A172 (cell line): ENCODE data around the gene LRP10. TPM values are rescaled to one million over a fixed set of nuclear protein-coding genes. Genes with fewer than 3 reads are reported as not detected.
A peak's percentile ranks its signal among the peaks of the same experiment; 100 is the strongest.

Experiments used
- DNase-seq: peaks from one replicate; pipeline ENCODE4 v3.0.0-alpha.2; 2015; ENCODE audit warnings: low spot score
- total RNA-seq: library from RNA; depleted of rRNA; stranded (reverse); fragments of >200 nt; shearing (Covaris generic); gene quantifications from 2 replicates; pipeline ENCODE4 v1.2.3, GENCODE V29; 2014; rRNA removed

The LRP10 gene
- total RNA-seq, 1 experiment from 2014 or later = 28.7 TPM

GRCh38 chr14:22918804-22919600 lies 47.5 kb downstream of the LRP10 start, which contains the start of gene RBM23:
Gene RBM23 (minus strand): TSS chr14:22919149.
- DNase-seq = peak; percentile 98

DNA sequence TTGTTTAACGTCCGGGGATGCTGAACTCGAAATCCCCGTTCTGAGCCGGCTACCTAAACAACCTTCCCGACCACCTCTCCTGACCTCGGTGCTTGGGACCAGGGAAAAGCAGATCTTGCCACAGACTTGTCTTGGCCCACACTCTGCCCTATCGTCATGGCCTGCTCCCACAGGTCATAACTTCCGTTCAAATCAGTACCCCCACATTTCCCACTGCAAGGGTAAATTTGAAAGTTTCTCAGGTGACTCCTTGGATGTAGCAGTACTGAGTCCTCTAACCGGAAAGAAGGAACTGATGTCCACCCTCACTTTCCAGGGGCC lies 48.0 kb downstream of the LRP10 start:
- no peak for DNase-seq

DNA sequence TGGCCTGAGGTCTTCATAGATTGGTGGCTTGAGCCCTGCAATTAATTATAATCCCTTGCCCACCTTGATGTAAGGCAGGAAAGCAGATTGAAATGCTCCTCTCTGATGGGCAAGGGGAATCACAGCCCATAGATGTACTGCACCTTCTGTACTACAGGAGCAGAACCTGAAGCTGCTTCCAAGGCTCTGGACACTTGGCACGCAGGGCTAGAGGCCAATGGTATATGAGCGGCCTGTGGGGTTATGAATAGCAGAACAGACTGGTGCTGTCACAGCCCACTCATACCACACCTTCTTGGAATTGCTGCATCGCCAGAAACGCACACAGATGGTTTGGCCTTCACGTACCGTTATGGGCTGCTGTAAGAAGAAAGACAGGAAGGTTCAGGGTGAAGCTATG lies 49.2 kb downstream of the LRP10 start:
- DNase-seq = no peak

DNA sequence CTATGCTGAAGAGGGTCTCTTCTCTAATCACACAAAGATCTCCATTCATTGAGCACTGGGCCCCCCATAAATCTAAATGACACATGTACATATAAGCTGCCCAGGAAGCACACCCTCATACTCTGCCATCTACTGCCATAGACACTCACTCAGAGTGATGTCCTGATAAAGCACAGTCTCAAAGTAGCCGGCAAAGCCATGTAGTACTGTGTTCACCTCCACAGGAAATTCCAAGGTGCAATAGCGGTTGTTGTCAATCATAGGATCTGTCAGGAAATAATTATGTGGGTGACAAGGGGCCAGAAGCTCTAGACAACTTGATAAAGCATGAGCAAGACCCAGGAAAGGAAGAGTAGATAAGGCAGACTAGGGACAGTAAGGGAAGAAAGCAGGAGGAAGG lies 50.8 kb downstream of the LRP10 start:
- DNase-seq = no peak

GRCh38 chr14:22923746-22924145 lies 52.2 kb downstream of the LRP10 start:
- DNase-seq = no peak

GRCh38 chr14:22925513-22925912 lies 54.0 kb downstream of the LRP10 start:
- no peak for DNase-seq

DNA sequence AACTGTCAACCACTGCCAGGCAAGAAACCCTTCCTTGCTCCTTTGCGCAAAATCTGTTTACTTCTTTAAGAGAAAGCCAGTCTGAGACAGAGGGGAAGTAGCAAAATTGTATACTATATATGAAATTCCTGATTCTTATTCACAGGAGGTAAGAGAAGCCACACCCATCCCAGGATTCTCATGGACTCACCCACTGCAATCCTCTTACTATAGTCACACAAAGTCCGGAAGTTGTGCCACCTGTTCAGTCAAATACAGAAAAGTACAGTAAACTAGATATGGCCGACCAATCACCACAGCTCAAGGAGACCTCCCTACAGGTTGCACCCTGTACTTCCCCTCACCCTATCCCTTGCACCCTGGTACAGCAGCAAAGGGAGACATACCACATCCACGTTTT lies 54.8 kb downstream of the LRP10 start:
- peak; percentile 54 for DNase-seq

DNA sequence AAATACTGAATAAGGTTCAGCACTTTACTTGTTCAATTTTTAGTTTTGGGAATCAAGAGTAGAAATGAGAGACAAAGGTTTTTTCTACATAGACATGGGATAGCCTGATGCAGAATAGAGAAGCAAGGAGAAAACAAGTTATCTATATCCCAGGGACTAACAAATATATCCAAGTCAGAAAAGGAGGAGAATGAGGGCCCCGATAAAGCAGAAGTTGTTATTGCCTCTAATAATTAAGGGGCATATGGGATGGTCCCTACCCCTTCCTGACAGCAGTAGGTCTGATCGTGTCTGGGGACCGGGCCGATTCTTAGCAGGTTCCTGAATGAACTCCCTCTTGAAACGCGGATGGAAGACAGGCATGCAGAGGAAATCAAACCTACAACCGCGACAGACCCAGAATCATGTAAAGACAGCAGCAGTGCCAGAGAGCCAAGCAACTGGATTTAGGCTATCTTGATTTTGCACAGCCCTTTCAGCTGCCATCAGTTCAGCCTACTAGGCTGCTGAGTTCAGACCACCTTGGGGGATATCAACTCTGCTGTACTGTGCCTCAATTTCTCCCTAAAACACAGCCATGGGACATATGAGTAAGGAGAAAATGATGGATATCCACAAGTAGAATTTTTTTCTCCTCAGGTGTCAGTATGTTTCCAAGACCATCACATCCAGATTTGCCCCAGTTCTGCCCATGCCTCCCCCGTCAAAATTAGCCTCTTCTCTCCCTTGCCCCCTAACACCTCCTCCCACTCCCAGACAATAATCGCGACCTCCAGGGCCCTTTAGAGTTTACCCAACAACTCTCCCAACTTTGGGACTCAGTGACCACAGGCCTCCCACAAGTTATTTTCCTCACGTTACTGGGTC lies 56.9 kb downstream of the LRP10 start:
- DNase-seq = no peak

DNA sequence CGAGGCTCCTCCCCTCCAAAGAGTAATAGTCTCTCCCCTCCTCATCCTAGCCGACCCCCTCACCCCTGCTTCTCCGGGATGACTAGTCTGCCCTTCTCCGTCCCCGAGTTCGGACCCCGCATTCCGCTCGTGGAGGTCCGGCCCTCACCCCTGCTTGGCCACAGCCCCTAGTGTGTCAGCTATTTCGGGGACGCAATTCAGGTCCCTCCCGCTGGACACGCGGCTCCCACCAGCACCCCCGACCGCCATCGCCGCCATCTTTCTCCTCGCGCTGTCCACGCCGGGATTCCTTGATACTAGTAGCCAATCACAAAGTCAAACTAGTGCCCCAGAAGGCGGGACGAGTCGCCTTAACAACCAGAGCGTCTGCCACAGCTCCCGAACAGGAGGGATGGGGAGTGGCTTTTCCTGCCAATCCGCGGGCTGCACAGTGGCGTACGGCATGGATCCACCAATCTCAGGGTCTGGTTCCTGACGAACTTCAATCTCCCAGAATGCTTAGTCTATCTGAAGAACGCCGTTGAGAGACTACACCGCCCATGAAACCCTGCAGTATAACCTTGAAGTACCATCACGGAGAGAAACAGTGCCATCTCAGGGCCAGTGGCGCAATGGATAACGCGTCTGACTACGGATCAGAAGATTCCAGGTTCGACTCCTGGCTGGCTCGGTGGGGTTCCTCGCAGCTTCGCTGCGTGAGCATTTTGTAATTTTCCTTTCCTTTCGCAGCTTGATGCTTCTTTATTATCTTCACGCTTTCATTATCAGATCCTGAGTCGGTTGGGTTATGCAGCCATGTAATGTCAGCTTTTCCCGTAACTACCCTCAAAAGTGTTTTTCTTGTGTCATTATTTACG lies 57.8 kb downstream of the LRP10 start, which contains the start of gene PRMT5:
PRMT5 (minus strand) TSS at position 273 of the 857 bp plus-strand sequence; CDS start at position 258, 15 bp downstream.
- DNase-seq = peak; percentile 97

DNA sequence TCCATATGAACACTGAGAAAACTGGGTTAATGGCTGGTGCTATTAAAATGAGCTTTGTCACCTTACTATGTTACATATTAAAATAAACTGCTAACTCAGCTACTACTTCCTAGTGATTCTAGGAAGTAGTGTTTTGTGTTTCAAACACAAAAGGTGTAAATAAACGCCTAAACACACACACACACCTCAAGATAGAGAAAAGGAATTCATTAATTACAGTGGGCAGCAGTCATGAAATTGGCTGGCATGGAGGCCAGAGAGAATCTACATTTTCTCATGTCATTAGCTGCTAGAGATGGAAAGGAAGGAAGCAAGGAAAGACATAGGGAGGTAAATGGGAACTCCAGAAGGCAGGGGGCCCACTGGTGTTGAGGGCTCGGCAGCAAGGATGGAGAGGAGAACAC lies 58.4 kb downstream of the LRP10 start:
- no peak for DNase-seq

Other genes with a start within 250 kb of the LRP10 start
- gene OR6J1, start 227.4 kb upstream of the LRP10 start, total RNA-seq = not detected in 2 replicates
- 44.4 and 46.2 TPM in 2 replicates for gene OXA1L, start 105.1 kb upstream of the LRP10 start, total RNA-seq
- gene SLC7A7, start 56.3 kb upstream of the LRP10 start, total RNA-seq = 0.74 TPM in 1 of 2 replicates, not detected in the other
- gene MRPL52, start 41.9 kb upstream of the LRP10 start, total RNA-seq = 72.1 and 163 TPM in 2 replicates
- 82.4 and 92.9 TPM in 2 replicates for gene MMP14, start 35.2 kb upstream of the LRP10 start, total RNA-seq
- gene REM2, start 11.5 kb downstream of the LRP10 start, total RNA-seq = not detected in 2 replicates
- gene RBM23, start 47.4 kb downstream of the LRP10 start, total RNA-seq = 56.8 and 64.1 TPM in 2 replicates
- 38.6 and 181 TPM in 2 replicates for gene PRMT5, start 57.6 kb downstream of the LRP10 start, total RNA-seq
- 39.8 and 46.9 TPM in 2 replicates for gene HAUS4, start 85.3 kb downstream of the LRP10 start, total RNA-seq
- 47.5 and 65.5 TPM in 2 replicates for gene AJUBA, start 110.8 kb downstream of the LRP10 start, total RNA-seq
- 6.9 and 8.1 TPM in 2 replicates for gene C14orf93, start 138.4 kb downstream of the LRP10 start, total RNA-seq
- 219 and 225 TPM in 2 replicates for gene PSMB5, start 163.2 kb downstream of the LRP10 start, total RNA-seq
- not detected in 2 replicates for gene PSMB11, start 170.5 kb downstream of the LRP10 start, total RNA-seq
- 2.8 and 4.0 TPM in 2 replicates for gene CDH24, start 185.8 kb downstream of the LRP10 start, total RNA-seq
- gene ACIN1, start 223.4 kb downstream of the LRP10 start, total RNA-seq = 53.6 and 58.8 TPM in 2 replicates
- 23.0 and 34.5 TPM in 2 replicates for gene C14orf119, start 223.8 kb downstream of the LRP10 start, total RNA-seq
- not detected in 2 replicates for gene CIROP, start 233.2 kb downstream of the LRP10 start, total RNA-seq
- gene CEBPE, start 247.5 kb downstream of the LRP10 start, total RNA-seq = 0.96 TPM in 1 of 2 replicates, not detected in the other